MM.1S (cell line): ENCODE results near the gene PPP1R3G.

ENCODE experiments used
- CTCF ChIP-seq: fragments of 300-600 bp; sonication (generic); IDR thresholded peaks from 2 replicates; pipeline ENCODE4 v1.5.1; 2016; ENCODE audit warnings: antibody characterized with exemption, low read length, mixed read lengths
- EZH2 ChIP-seq: fragments of 300-600 bp; sonication (generic); optimal IDR thresholded peaks from 2 replicates; pipeline ENCODE3; 2017; ENCODE audit warnings: low read depth, mild to moderate bottlenecking, antibody characterized with exemption, low read length, mixed read lengths
- EZH2phosphoT487 ChIP-seq: fragments of 300-600 bp; sonication (generic); IDR thresholded peaks from 2 replicates; pipeline ENCODE4 v1.6.1; 2018; ENCODE audit warnings: antibody characterized with exemption, low read length

- TF ChIP-seq EZH2, result no peak
- TF ChIP-seq CTCF, result no peak
- TF ChIP-seq EZH2phosphoT487, result no peak
Observed at GRCh38 chr6:5107341-5107740, 22.2 kb downstream of the PPP1R3G start.
